RWPE1 (cell line): ENCODE measurements around the gene C20orf96.

Experiments used
- CTCF ChIA-PET: fragments of 350-600 bp; sonication (Branson Sonifier 250); formaldehyde crosslinking; extraction: SDS; loops from one replicate; lab custom pipeline; 2021; lab: Yijun Ruan, JAX
- POLR2A ChIA-PET: fragments of 400-600 bp; formaldehyde crosslinking; extraction: SDS; loops from one replicate; lab custom pipeline; 2020; ENCODE audit warnings: antibody characterized with exemption; ENCODE audit not compliant: low non-redundant PET; lab: Yijun Ruan, JAX
- DNase-seq: peaks from one replicate; pipeline ENCODE4 v3.0.0; 2012; ENCODE audit warnings: low spot score
- H3K27ac ChIP-seq: fragments of 450-650 bp; 2 replicates; pipeline ENCODE4 v1.5.1; 2017
- CTCF ChIP-seq: fragments of 450-650 bp; conservative IDR thresholded peaks from 2 replicates; pipeline ENCODE4 v1.5.1; 2017; ENCODE audit warnings: low read depth, mild to moderate bottlenecking

Gene C20orf96

GRCh38 chr20:325889-326644 is 35.5 kb upstream of the C20orf96 start:
- CTCF ChIA-PET, result interaction anchor here (0.5 to 0.6 kb wide), 2 partner anchors 147 to 152 kb away, joined by 3 to 5 read pairs; no protein-coding TSS in a partner anchor
- TF ChIP-seq CTCF, result no peak
- H3K27ac ChIP-seq, result peak overlapping the region; percentile 96
- POLR2A ChIA-PET, result interaction anchor here (1.4 kb wide), 1 partner anchor 28 kb away, joined by 3 read pairs; no protein-coding TSS in a partner anchor
- DNase-seq, result no peak

- peak; percentile 92 for DNase-seq
- ChIA-PET POLR2A (interaction anchor here (0.9 to 1.4 kb wide), 2 partner anchors 25 to 27 kb away, joined by 3 read pairs; no protein-coding TSS in a partner anchor), CTCF (interaction anchor here (0.7 to 1.4 kb wide), 2 partner anchors 12 to 26 kb away, joined by 3 read pairs; no protein-coding TSS in a partner anchor)
- H3K27ac ChIP-seq, result peak within 1 kb of the TSS; percentile 96
- TF ChIP-seq CTCF, result no peak
Observed at GRCh38 chr20:325045-325888, 34.7 kb upstream of the C20orf96 start, which contains the start of gene SOX12. SOX12 (plus strand) TSS chr20:325552; CDS start chr20:325925, 373 bp downstream.

GRCh38 chr20:324177-325044 is 33.9 kb upstream of the C20orf96 start:
- TF ChIP-seq CTCF, result no peak; the same call in 1 of the 2 replicates
- ChIA-PET POLR2A (interaction anchor here (0.9 to 1.3 kb wide), 2 partner anchors 25 to 26 kb away, joined by 3 to 8 read pairs; no protein-coding TSS in a partner anchor), CTCF (interaction anchor here (0.7 to 1.4 kb wide), 2 partner anchors 11 to 25 kb away, joined by 3 read pairs; no protein-coding TSS in a partner anchor)
- H3K27ac ChIP-seq, result peak overlapping the region; percentile 96
- DNase-seq, result peak; percentile 91

- TF ChIP-seq CTCF, result no peak
- no peak for DNase-seq
- H3K27ac ChIP-seq, result peak overlapping the region; percentile 7; the same call in 1 of the 2 replicates
- ChIA-PET CTCF (no interaction called here), POLR2A (no interaction called here)
Observed at GRCh38 chr20:316316-317068, 25.9 kb upstream of the C20orf96 start.

- ChIA-PET POLR2A (no interaction called here), CTCF (interaction anchor here (0.7 kb wide), 1 partner anchor 51 kb away, joined by 3 read pairs; no protein-coding TSS in a partner anchor)
- peak overlapping the region; percentile 38 for H3K27ac ChIP-seq
- TF ChIP-seq CTCF, result no peak
- DNase-seq, result peak; percentile 82
Observed at GRCh38 chr20:313948-314347, 23.4 kb upstream of the C20orf96 start.
